GM12878 (cell line): ENCODE measurements around the gene NT5DC4. TPM values are rescaled to one million over a fixed set of nuclear protein-coding genes. Genes with fewer than 3 reads are reported as not detected.

Experiments
- ATAC-seq: fragments of 200-7000 bp; cut with Tn5 transposase; 3 replicates; pipeline ENCODE4 v1.9.1; 2020; ENCODE audit warnings: mild to moderate bottlenecking, moderate library complexity
- BruUV-seq: library from RNA; stranded (reverse); fragments of 400-500 nt; replicated peaks from 2 replicates; lab custom pipeline; 2021; lab: Mats Ljungman, UMichigan
- CTCF ChIA-PET: fragments of 300-600 bp; sonication (Branson Sonifier 250); formaldehyde crosslinking; extraction: SDS; loops from one replicate; lab custom pipeline; 2021; ENCODE audit warnings: inconsistent platforms; lab: Yijun Ruan, JAX
- POLR2A ChIA-PET: fragments of 350-600 bp; formaldehyde crosslinking; extraction: SDS; loops from one replicate; lab custom pipeline; 2021; ENCODE audit warnings: inconsistent platforms; lab: Charles Lee
- RAD21 ChIA-PET: fragments of 300-600 bp; sonication (Branson Sonifier 250); formaldehyde crosslinking; loops from one replicate; lab custom pipeline; 2023; ENCODE audit warnings: antibody characterized with exemption; ENCODE audit not compliant: unreplicated experiment; lab: Charles Lee
- SMC1A ChIA-PET: fragments of 300-600 bp; sonication (Branson Sonifier 250); formaldehyde crosslinking; loops from one replicate; lab custom pipeline; 2023; ENCODE audit not compliant: unreplicated experiment, uncharacterized antibody; lab: Charles Lee
- DNase-seq: peaks from one replicate; pipeline ENCODE4 v3.0.0-alpha.2; 2011; ENCODE audit warnings: low read depth, low spot score
- FAIRE-seq: peaks from 3 replicates; lab custom pipeline; 2011; peaks lifted over from hg19 to GRCh38; lab: Jason Lieb, UNC
- H2AFZ ChIP-seq: 2 replicates; pipeline ENCODE4 v1.6.0; 2011; ENCODE audit warnings: low read depth, low read length, control low read depth; ENCODE audit not compliant: control insufficient read depth
- H3K27ac ChIP-seq: 2 replicates; pipeline ENCODE4 v1.5.1; 2011; ENCODE audit warnings: control low read depth; ENCODE audit not compliant: control insufficient read depth, insufficient read depth
- H3K27me3 ChIP-seq, 2 experiments: replicated peaks in 1 of 2; 2 replicates each; pipeline versions ENCODE4 v1.6.0 to v1.6.1; 2011; ENCODE audit warnings: low read length in 1 of 2; ENCODE audit not compliant: control insufficient read depth in 2 of 2, insufficient read depth in 2 of 2
- H3K36me3 ChIP-seq, 2 experiments: 2 replicates each; pipeline ENCODE4 v1.5.1; 2011; ENCODE audit warnings: low read length in 1 of 2; ENCODE audit not compliant: control insufficient read depth in 2 of 2, insufficient read depth in 2 of 2
- H3K4me1 ChIP-seq: 2 replicates; pipeline ENCODE4 v1.6.1; 2011; ENCODE audit warnings: mild to moderate bottlenecking, low read length, moderate library complexity, mixed read lengths; ENCODE audit not compliant: control insufficient read depth, insufficient read depth
- H3K4me2 ChIP-seq: 2 replicates; pipeline ENCODE4 v1.6.0; 2011; ENCODE audit warnings: control low read depth; ENCODE audit not compliant: control insufficient read depth, insufficient read depth
- H3K4me3 ChIP-seq: fragments of 200-600 bp; sonication (generic); 2 replicates; pipeline ENCODE4 v1.5.1; 2016
- H3K79me2 ChIP-seq: 2 replicates; pipeline ENCODE4 v1.6.0; 2011; ENCODE audit warnings: low read length; ENCODE audit not compliant: control insufficient read depth, insufficient read depth
- H3K9ac ChIP-seq: 2 replicates; pipeline ENCODE4 v1.8.0; 2011; ENCODE audit warnings: low read length, control low read depth, mixed read lengths; ENCODE audit not compliant: control insufficient read depth, insufficient read depth
- H3K9me3 ChIP-seq: replicated peaks from 3 replicates; pipeline ENCODE4 v1.5.1; 2011; ENCODE audit warnings: mild to moderate bottlenecking, low read length; ENCODE audit not compliant: control insufficient read depth, insufficient read depth
- H4K20me1 ChIP-seq: 2 replicates; pipeline ENCODE4 v1.6.0; 2011; ENCODE audit not compliant: control insufficient read depth, insufficient read depth
- NFIC ChIP-seq: IDR thresholded peaks from 2 replicates; pipeline ENCODE4 v1.6.1; 2012; ENCODE audit warnings: low read depth, mild to moderate bottlenecking, inconsistent platforms, low read length, moderate library complexity
- RUNX3 ChIP-seq: IDR thresholded peaks from 2 replicates; pipeline ENCODE4 v1.6.1; 2012; ENCODE audit warnings: low read length, inconsistent platforms
- SPI1 ChIP-seq: IDR thresholded peaks from 2 replicates; pipeline ENCODE4 v1.6.1; 2011; ENCODE audit warnings: low read depth, mild to moderate bottlenecking, low read length, moderate library complexity, borderline replicate concordance; ENCODE audit not compliant: insufficient read depth
- TBL1XR1 ChIP-seq: IDR thresholded peaks from 2 replicates; pipeline ENCODE4 v1.6.1; 2012; ENCODE audit warnings: low read depth, low read length, improper control_type of control experiment
- YBX1 ChIP-seq: fragments of 450-650 bp; IDR thresholded peaks from 2 replicates; pipeline ENCODE4 v1.6.1; 2016; ENCODE audit warnings: antibody characterized with exemption
- WGBS: methylation state at CpG from one replicate; pipeline ENCODE4 v1.1.6; 2016; ENCODE audit warnings: low lambda C conversion rate; ENCODE audit not compliant: insufficient replicate concordance, insufficient coverage; ENCODE audit errors: missing lambda C conversion rate; 5-methylcytosine and 5-hydroxymethylcytosine counted together
- in situ Hi-C: fragments of 300-500 bp; cut with MboI; formaldehyde crosslinking; loops from 9 replicates; pipeline ENCODE4 v1.14.3; 2018; ENCODE audit warnings: mixed read lengths
- intact Hi-C: fragments of 100-400 bp; cut with micrococcal nuclease; formaldehyde crosslinking; loops from one replicate; pipeline ENCODE4 v1.14.2; 2022; ENCODE audit not compliant: unreplicated experiment
- polyA plus RNA-seq, 11 experiments: library from polyadenylated mRNA; depleted of rRNA in 4 of 11; unstranded in 6 of 11; stranded (reverse) in 5 of 11; fragments of >200 nt; fragmentation: Nextera tagmentation in 4 of 11; fragmentation: Illumina TruSeq in 1 of 11; extraction: Ambion mirVana in 4 of 11; extraction: Trizol in 1 of 11; gene quantifications; 1 replicate in 1 of 11; 2 replicates in 10 of 11; pipeline versions ENCODE4 v1.2.1 to v1.2.3, GENCODE V29; 2011 to 2016; ENCODE audit warnings: inconsistent platforms in 2 of 11, missing spikeins in 2 of 11, low read depth in 1 of 11
- total RNA-seq, 4 experiments: library from RNA; depleted of rRNA in 3 of 4; stranded (reverse); fragments of >200 nt in 3 of 4; fragmentation: Illumina TruSeq in 1 of 4; extraction: Trizol in 1 of 4; gene quantifications; 2 replicates each; pipeline versions ENCODE4 v1.2.1 to v1.2.3, GENCODE V29; 2013 to 2021
- TF ChIP-seq, protein P1 (sequence below): fragments of 150-350 bp; IDR thresholded peaks from 2 replicates; pipeline ENCODE4 v1.6.1; 2014; ENCODE audit warnings: mild to moderate bottlenecking, low read depth, low read length

The NT5DC4 gene
- total and polyA plus RNA-seq, 10 of the 15 experiments (the other 5 are each of a cell fraction or from before 2014, with no cell fraction given): 0.04 to 2.6 (median 0.32) TPM; not detected in 2

DNA sequence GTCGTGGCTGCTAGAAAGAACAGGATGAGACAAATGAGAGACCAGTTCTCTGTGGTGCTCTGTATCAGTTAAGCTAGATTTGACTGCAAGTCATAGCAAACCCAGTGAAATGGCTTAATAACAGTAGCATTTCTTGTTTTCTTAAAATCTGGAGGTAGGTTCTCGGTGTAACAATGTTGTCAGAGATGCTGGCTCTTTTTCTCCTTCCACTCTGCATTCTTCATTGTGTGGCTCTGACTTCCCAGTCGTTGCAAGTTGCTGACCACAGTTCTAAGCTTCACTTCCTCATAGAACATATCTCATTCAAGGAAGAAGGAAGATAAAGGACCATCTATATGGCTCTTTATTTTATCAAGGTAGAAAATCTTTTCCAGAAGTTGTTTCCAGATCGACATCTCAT lies 51.5 kb downstream of the NT5DC4 start:
- BruUV-seq: no TSS peak
- in situ Hi-C loops: no loop called here
- H3K27me3 ChIP-seq: no peaks in the 10 kb centered on the region
- 48% methylated on average over 4 of the region's 4 CpGs for WGBS
- no peak overlapping the region for H3K4me2 ChIP-seq
- H3K4me3 ChIP-seq: no peak overlapping the region
- no peaks in the 10 kb centered on the region for H3K79me2 ChIP-seq
- H3K9me3 ChIP-seq: peaks cover 5% of the 10 kb centered on the region; the same call in 1 of the 3 replicates
- ChIA-PET RAD21 (interaction anchor here (0.8 to 1.6 kb wide), 6 partner anchors 10 to 40 kb away, joined by 3 to 6 read pairs (median 4); no protein-coding TSS in a partner anchor), SMC1A (interaction anchor here (0.6 to 4.5 kb wide), 5 partner anchors 10 to 42 kb away, joined by 3 to 26 read pairs (median 4); no protein-coding TSS in a partner anchor), CTCF (interaction anchor here (2.0 to 3.0 kb wide), 3 partner anchors 9 to 113 kb away, joined by 6 to 17 read pairs (median 7); no protein-coding TSS in a partner anchor), POLR2A (interaction anchor here (1.0 kb wide), 1 partner anchor 10 kb away, joined by 3 read pairs; no protein-coding TSS in a partner anchor)
- H3K27ac ChIP-seq: no peak overlapping the region
- TF ChIP-seq NFIC: peak; percentile 51
- TF ChIP-seq TBL1XR1: no peak
- peak; percentile 79; the same call in 1 of the 2 replicates for TF ChIP-seq SPI1
- TF ChIP-seq RUNX3: peak; percentile 76
- intact Hi-C loops: no loop called here
- H4K20me1 ChIP-seq: no peaks in the 10 kb centered on the region
- H3K4me1 ChIP-seq: no peaks in the 10 kb centered on the region
- no peaks in the 10 kb centered on the region for H3K36me3 ChIP-seq
- DNase-seq: no peak
- FAIRE-seq: no peak
- H3K9ac ChIP-seq: no peak overlapping the region
- ATAC-seq: no peak
- no peak overlapping the region for H2AFZ ChIP-seq

DNA sequence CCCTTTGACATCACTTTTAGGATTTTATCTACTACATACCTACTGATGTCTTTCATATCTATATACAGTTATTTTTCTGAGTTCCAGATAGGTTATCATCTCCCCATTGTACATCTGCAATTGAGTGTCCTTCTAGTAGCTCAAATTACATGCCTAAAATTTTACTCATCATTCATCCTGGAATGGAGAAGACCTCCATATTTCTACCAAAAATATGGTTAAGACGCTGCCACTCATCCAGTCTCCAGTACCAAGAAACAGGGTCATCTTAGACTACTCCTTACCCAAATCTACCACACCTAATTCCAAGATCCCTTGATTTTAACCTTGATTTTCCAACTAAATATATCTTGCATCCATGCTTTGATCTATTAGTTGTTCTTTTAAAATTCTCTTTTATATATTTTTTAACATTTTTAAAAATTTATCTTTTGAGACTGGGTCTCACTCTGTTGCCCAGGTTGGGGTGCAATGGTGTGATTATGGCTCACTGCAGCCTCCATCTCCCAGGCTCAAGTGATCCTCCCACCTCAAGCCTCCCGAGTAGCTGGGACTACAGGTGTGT lies 52.2 kb downstream of the NT5DC4 start:
- POLR2A ChIA-PET: interaction anchor here (1.0 kb wide), 1 partner anchor 9 kb away, joined by 3 read pairs; no protein-coding TSS in a partner anchor

More for the DNA sequence above, 52.2 kb downstream of the NT5DC4 start:
- SMC1A ChIA-PET: interaction anchor here (0.9 to 4.5 kb wide), 6 partner anchors 9 to 59 kb away, joined by 3 to 26 read pairs (median 4); no protein-coding TSS in a partner anchor
- Histone ChIP-seq H2AFZ (no peak overlapping the region), H3K9me3 (peaks cover under 1% of the 10 kb centered on the region; the same call in 1 of the 3 replicates), H3K27me3 (no peaks in the 10 kb centered on the region), H3K4me1 (no peaks in the 10 kb centered on the region), H4K20me1 (no peaks in the 10 kb centered on the region), H3K79me2 (no peaks in the 10 kb centered on the region), H3K36me3 (no peaks in the 10 kb centered on the region)
- ATAC-seq: no peak
- 51% methylated on average over 2 of the region's 2 CpGs for WGBS
- RAD21 ChIA-PET: interaction anchor here (0.8 to 1.6 kb wide), 6 partner anchors 10 to 70 kb away, joined by 3 to 6 read pairs (median 3); no protein-coding TSS in a partner anchor
- no peak for DNase-seq
- in situ Hi-C loops: no loop called here
- TF ChIP-seq, protein P1, sequence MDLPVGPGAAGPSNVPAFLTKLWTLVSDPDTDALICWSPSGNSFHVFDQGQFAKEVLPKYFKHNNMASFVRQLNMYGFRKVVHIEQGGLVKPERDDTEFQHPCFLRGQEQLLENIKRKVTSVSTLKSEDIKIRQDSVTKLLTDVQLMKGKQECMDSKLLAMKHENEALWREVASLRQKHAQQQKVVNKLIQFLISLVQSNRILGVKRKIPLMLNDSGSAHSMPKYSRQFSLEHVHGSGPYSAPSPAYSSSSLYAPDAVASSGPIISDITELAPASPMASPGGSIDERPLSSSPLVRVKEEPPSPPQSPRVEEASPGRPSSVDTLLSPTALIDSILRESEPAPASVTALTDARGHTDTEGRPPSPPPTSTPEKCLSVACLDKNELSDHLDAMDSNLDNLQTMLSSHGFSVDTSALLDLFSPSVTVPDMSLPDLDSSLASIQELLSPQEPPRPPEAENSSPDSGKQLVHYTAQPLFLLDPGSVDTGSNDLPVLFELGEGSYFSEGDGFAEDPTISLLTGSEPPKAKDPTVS: no peak
- no peak for TF ChIP-seq YBX1
- TF ChIP-seq, all 136 proteins: peak for 0
- CTCF ChIA-PET: interaction anchor here (0.6 to 3.0 kb wide), 5 partner anchors 9 to 112 kb away, joined by 3 to 17 read pairs (median 6); no protein-coding TSS in a partner anchor
- no peak overlapping the region for H3K4me3 ChIP-seq
- BruUV-seq: no TSS peak
- no peak overlapping the region for H3K4me2 ChIP-seq
- H3K9ac ChIP-seq: no peak overlapping the region
- no peak for FAIRE-seq
- H3K27ac ChIP-seq: no peak overlapping the region
- intact Hi-C loops: no loop called here
